IMR-90 (cell line): ENCODE results near the gene TBXAS1. TPM values are rescaled to one million over a fixed set of nuclear protein-coding genes. Genes with fewer than 3 reads are reported as not detected.
A peak's percentile ranks its signal among the peaks of the same experiment; 100 is the strongest.

Experiments
- ATAC-seq: fragments of 200-7000 bp; cut with Tn5 transposase; 2 replicates; pipeline ENCODE4 v1.9.1; 2020; ENCODE audit warnings: low read depth, mild to moderate bottlenecking, moderate library complexity
- BruUV-seq: library from RNA; stranded (reverse); fragments of 400-500 nt; replicated peaks from 2 replicates; lab custom pipeline; 2021; lab: Mats Ljungman, UMichigan
- CTCF ChIA-PET: fragments of 300-600 bp; formaldehyde crosslinking; extraction: SDS; loops from one replicate; lab custom pipeline; 2021; ENCODE audit warnings: antibody characterized with exemption; lab: Yijun Ruan, JAX
- POLR2A ChIA-PET: fragments of 300-600 bp; sonication (Branson Sonifier 250); formaldehyde crosslinking; loops from one replicate; lab custom pipeline; 2022; ENCODE audit warnings: antibody characterized with exemption; ENCODE audit not compliant: unreplicated experiment; lab: Charles Lee
- DNase-seq: peaks from one replicate; pipeline ENCODE4 v3.0.0; 2013
- H2AFZ ChIP-seq: replicated peaks from 2 replicates; pipeline ENCODE3; 2013; ENCODE audit warnings: low read length, mild to moderate bottlenecking; ENCODE audit not compliant: poor library complexity
- H2AK5ac ChIP-seq: 2 replicates; pipeline ENCODE4 v1.6.1; 2013; ENCODE audit warnings: low read depth, low read length, inconsistent platforms
- H2AK9ac ChIP-seq: replicated peaks from 2 replicates; pipeline ENCODE3; 2013; ENCODE audit warnings: mild to moderate bottlenecking, low read depth, low read length, moderate library complexity; ENCODE audit not compliant: poor library complexity
- H2BK120ac ChIP-seq: 2 replicates; pipeline ENCODE4 v1.6.1; 2013; ENCODE audit warnings: low read depth, low read length, inconsistent platforms
- H2BK15ac ChIP-seq: 3 replicates; pipeline ENCODE4 v1.6.1; 2013; ENCODE audit warnings: low read depth, low read length, inconsistent platforms
- H2BK20ac ChIP-seq: 2 replicates; pipeline ENCODE4 v1.6.1; 2013; ENCODE audit warnings: low read depth, mild to moderate bottlenecking, inconsistent platforms, low read length, moderate library complexity
- H2BK5ac ChIP-seq: 2 replicates; pipeline ENCODE4 v1.6.1; 2013; ENCODE audit warnings: mild to moderate bottlenecking, low read depth, low read length, inconsistent platforms; ENCODE audit not compliant: poor library complexity, severe bottlenecking
- H3K14ac ChIP-seq: replicated peaks from 2 replicates; pipeline ENCODE4 v1.6.1; 2013; ENCODE audit warnings: low read depth, low read length, inconsistent platforms
- H3K18ac ChIP-seq: 2 replicates; pipeline ENCODE4 v1.6.1; 2013; ENCODE audit warnings: low read depth, low read length, control low read depth
- H3K23ac ChIP-seq: 2 replicates; pipeline ENCODE4 v1.6.1; 2013; ENCODE audit warnings: low read depth, low read length, inconsistent platforms
- H3K27ac ChIP-seq: 2 replicates; pipeline ENCODE4 v1.5.1; 2013; ENCODE audit warnings: mild to moderate bottlenecking, control low read depth, low read length; ENCODE audit not compliant: insufficient read depth
- H3K27me3 ChIP-seq: 2 replicates; pipeline ENCODE4 v1.6.1; 2013; ENCODE audit warnings: low read length; ENCODE audit not compliant: control insufficient read depth, insufficient read depth
- H3K36me3 ChIP-seq: 2 replicates; pipeline ENCODE4 v1.6.1; 2013; ENCODE audit warnings: low read length, mixed read lengths; ENCODE audit not compliant: control insufficient read depth, insufficient read depth
- H3K4ac ChIP-seq: 2 replicates; pipeline ENCODE4 v1.6.1; 2013; ENCODE audit warnings: low read depth, low read length, inconsistent platforms
- H3K4me1 ChIP-seq: 2 replicates; pipeline ENCODE4 v1.6.1; 2013; ENCODE audit warnings: low read length, mixed read lengths; ENCODE audit not compliant: control insufficient read depth, insufficient read depth
- H3K4me2 ChIP-seq: 2 replicates; pipeline ENCODE4 v1.6.1; 2013; ENCODE audit warnings: low read depth, mild to moderate bottlenecking, control low read depth, low read length, moderate library complexity
- H3K4me3 ChIP-seq: 2 replicates; pipeline ENCODE4 v1.5.1; 2013; ENCODE audit warnings: low read depth, mild to moderate bottlenecking, control low read depth, low read length, moderate library complexity; ENCODE audit not compliant: insufficient read depth
- H3K56ac ChIP-seq: 2 replicates; pipeline ENCODE4 v1.6.1; 2013; ENCODE audit warnings: low read length, inconsistent platforms; ENCODE audit not compliant: insufficient read depth; ENCODE audit errors: extremely low read depth
- H3K79me1 ChIP-seq, 2 experiments: 2 replicates each; pipeline ENCODE4 v1.6.1; 2013; ENCODE audit warnings: low read length in 2 of 2, inconsistent platforms in 1 of 2, low read depth in 1 of 2
- H3K9ac ChIP-seq: 2 replicates; pipeline ENCODE4 v1.6.1; 2013; ENCODE audit warnings: low read depth, low read length, control low read depth
- H3K9me1 ChIP-seq: 2 replicates; pipeline ENCODE4 v1.6.1; 2013; ENCODE audit warnings: low read length, inconsistent platforms; ENCODE audit not compliant: insufficient read depth
- H3K9me3 ChIP-seq: 2 replicates; pipeline ENCODE4 v1.6.1; 2013; ENCODE audit warnings: low read length; ENCODE audit not compliant: control insufficient read depth, insufficient read depth
- H4K20me1 ChIP-seq: 2 replicates; pipeline ENCODE4 v1.6.1; 2013; ENCODE audit warnings: low read length, inconsistent platforms; ENCODE audit not compliant: insufficient read depth
- H4K5ac ChIP-seq: 2 replicates; pipeline ENCODE4 v1.6.1; 2013; ENCODE audit warnings: mild to moderate bottlenecking, low read depth, low read length, control low read depth
- H4K8ac ChIP-seq, 2 experiments: 2 replicates each; pipeline ENCODE4 v1.6.1; 2013; ENCODE audit warnings: low read depth in 2 of 2, low read length in 2 of 2, control low read depth in 1 of 2, inconsistent platforms in 1 of 2
- H4K91ac ChIP-seq: 2 replicates; pipeline ENCODE4 v1.6.1; 2013; ENCODE audit warnings: low read depth, low read length, inconsistent platforms; ENCODE audit not compliant: insufficient read depth
- MAZ ChIP-seq: IDR thresholded peaks from 2 replicates; pipeline ENCODE4 v1.6.1; 2012; ENCODE audit warnings: low read depth, mild to moderate bottlenecking, low read length, improper control_type of control experiment, moderate library complexity, borderline replicate concordance
- NFE2L2 ChIP-seq: fragments of 150-350 bp; IDR thresholded peaks from 2 replicates; pipeline ENCODE4 v1.6.1; 2016; ENCODE audit warnings: low read depth, mild to moderate bottlenecking, low read length
- WGBS, 2 experiments: methylation state at CpG; one replicate each; pipeline versions ENCODE4 v1.1.5 to v1.1.7; 2013; ENCODE audit warnings: missing lambda C conversion rate in 2 of 2; ENCODE audit not compliant: insufficient read length in 1 of 2; ENCODE audit errors: extremely low coverage in 2 of 2; 5-methylcytosine and 5-hydroxymethylcytosine counted together
- dilution Hi-C: fragments of 300-500 bp; cut with HindIII; formaldehyde crosslinking; loops from one replicate; pipeline ENCODE4 v1.14.3; 2018; ENCODE audit warnings: low sequenced_read_pairs; ENCODE audit not compliant: unreplicated experiment
- in situ Hi-C: fragments of 300-500 bp; cut with MboI; formaldehyde crosslinking; loops from 3 replicates; pipeline ENCODE4 v1.14.3; 2019; ENCODE audit warnings: low sequenced_read_pairs, inconsistent platforms, mixed read lengths
- intact Hi-C: fragments of 100-400 bp; cut with micrococcal nuclease; formaldehyde crosslinking; loops from 2 replicates; pipeline ENCODE4 v1.10.0; 2022
- polyA plus RNA-seq, 3 experiments: library from polyadenylated mRNA; depleted of rRNA; stranded (reverse); fragments of >200 nt; gene quantifications; 2 replicates each; pipeline ENCODE4 v1.2.3, GENCODE V29; 2012; ENCODE audit warnings: low replicate concordance in 1 of 3
- total RNA-seq: library from RNA; depleted of rRNA; stranded (reverse); fragments of >200 nt; gene quantifications from 2 replicates; pipeline ENCODE4 v1.2.3, GENCODE V29; 2012

TBXAS1 gene
- total and polyA plus RNA-seq, 2 of the 4 experiments (the other 2 are of a cell fraction): 5.9 to 10.8 TPM

DNA sequence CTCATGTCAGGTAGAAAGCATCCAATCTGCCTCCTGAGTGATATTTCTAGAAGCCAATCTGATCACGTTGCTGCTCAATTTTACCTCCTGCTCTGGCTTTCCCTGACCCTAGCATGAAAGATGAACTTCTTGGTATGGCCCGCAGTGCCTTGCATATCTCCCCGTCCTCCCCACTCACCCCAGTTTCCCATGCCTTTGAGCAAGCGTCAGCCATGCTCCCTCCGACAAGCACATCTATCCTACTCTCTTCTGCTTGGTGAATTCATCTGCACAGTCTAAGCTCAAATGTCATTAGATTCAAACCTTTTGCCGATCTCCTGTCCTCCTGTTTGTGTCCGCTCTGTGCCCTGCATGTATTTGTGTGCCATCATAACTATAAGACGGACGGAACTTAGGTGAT is 6.2 kb upstream of the TBXAS1 start:
- H3K56ac ChIP-seq: no peak overlapping the region
- H4K8ac ChIP-seq: peak overlapping the region; percentile 27 to 28; a peak in 2 of 4 replicates
- H3K18ac ChIP-seq: peak overlapping the region; percentile 66; the same call in 1 of the 2 replicates
- H2AFZ ChIP-seq: no peak overlapping the region
- peak overlapping the region; percentile 17 for H4K5ac ChIP-seq
- H3K79me1 ChIP-seq: peaks cover 0 to 6% of the 10 kb centered on the region in 2 experiments; a peak in 1 of 4 replicates
- H2BK5ac ChIP-seq: no peak overlapping the region
- peaks cover 17% of the 10 kb centered on the region for H3K4me1 ChIP-seq
- POLR2A ChIA-PET: no interaction called here
- H3K27ac ChIP-seq: no peak overlapping the region
- intact Hi-C loops (no loop called here), dilution Hi-C loops (no loop called here), in situ Hi-C loops (no loop called here)
- no peak overlapping the region for H3K4me2 ChIP-seq
- ATAC-seq (no peak), DNase-seq (no peak)
- H3K4me3 ChIP-seq: no peak overlapping the region
- peak overlapping the region; percentile 93 for H2AK5ac ChIP-seq
- TF ChIP-seq NFE2L2: no peak
- no peak for TF ChIP-seq MAZ
- no peak overlapping the region for H2AK9ac ChIP-seq
- peak overlapping the region; percentile 54 for H2BK15ac ChIP-seq
- no TSS peak for BruUV-seq
- CTCF ChIA-PET: no interaction called here
- peak overlapping the region; percentile 59 for H4K91ac ChIP-seq
- H3K14ac ChIP-seq: peak overlapping the region; percentile 57; the same call in 1 of the 2 replicates
- peaks cover 9% of the 10 kb centered on the region; the same call in 1 of the 2 replicates for H3K27me3 ChIP-seq
- H2BK120ac ChIP-seq: peak overlapping the region; percentile 72
- WGBS, 2 experiments: 90% methylated on average over 5 of the region's 9 CpGs; no CpG with 5 or more reads in 1 of the 2 experiments
- peak overlapping the region; percentile 92 for H2BK20ac ChIP-seq
- H3K4ac ChIP-seq: peak overlapping the region; percentile 89
- no peaks in the 10 kb centered on the region for H4K20me1 ChIP-seq
- peak overlapping the region; percentile 5; the same call in 1 of the 2 replicates for H3K23ac ChIP-seq
- H3K36me3 ChIP-seq: no peaks in the 10 kb centered on the region
- peaks cover 10% of the 10 kb centered on the region for H3K9me1 ChIP-seq
- no peak overlapping the region for H3K9ac ChIP-seq
- H3K9me3 ChIP-seq: no peaks in the 10 kb centered on the region; the same call in 1 of the 2 replicates
